SK-N-SH (cell line): ENCODE data around the gene TFE3.

Experiments used
- CHD2 ChIP-seq: fragments of 150-350 bp; IDR thresholded peaks from 2 replicates; pipeline ENCODE4 v1.6.1; 2018; ENCODE audit warnings: low read length; ENCODE audit not compliant: partially characterized antibody
- CTCF ChIP-seq: fragments of 200-600 bp; sonication (generic); IDR thresholded peaks from 2 replicates; pipeline ENCODE4 v1.6.1; 2017; ENCODE audit warnings: antibody characterized with exemption, mild to moderate bottlenecking, moderate library complexity
- GATA2 ChIP-seq: sonication (generic); formaldehyde crosslinking; IDR thresholded peaks from 2 replicates; pipeline ENCODE4 v1.5.0; 2020; ENCODE audit warnings: mild to moderate bottlenecking, missing genetic modification reagents
- JUND ChIP-seq: IDR thresholded peaks from 2 replicates; pipeline ENCODE4 v1.4.0; 2012
- MXI1 ChIP-seq: IDR thresholded peaks from 2 replicates; pipeline ENCODE4 v1.6.1; 2012; ENCODE audit warnings: mild to moderate bottlenecking, low read depth, low read length, improper control_type of control experiment
- NRF1 ChIP-seq: IDR thresholded peaks from 2 replicates; pipeline ENCODE4 v1.6.1; 2012; ENCODE audit warnings: low read depth, mild to moderate bottlenecking, low read length
- PBX3 ChIP-seq: IDR thresholded peaks from 2 replicates; pipeline ENCODE4; 2012
- POLR2AphosphoS5 ChIP-seq: IDR thresholded peaks from 2 replicates; pipeline ENCODE4 v1.6.1; 2012; ENCODE audit warnings: low read depth, low read length
- SMC3 ChIP-seq: IDR thresholded peaks from 2 replicates; pipeline ENCODE4 v1.6.1; 2012; ENCODE audit warnings: low read depth, low read length, improper control_type of control experiment
- TF ChIP-seq, protein P1 (sequence below): IDR thresholded peaks from 2 replicates; pipeline ENCODE4 v1.4.0; 2012; ENCODE audit warnings: low read depth, borderline replicate concordance

DNA sequence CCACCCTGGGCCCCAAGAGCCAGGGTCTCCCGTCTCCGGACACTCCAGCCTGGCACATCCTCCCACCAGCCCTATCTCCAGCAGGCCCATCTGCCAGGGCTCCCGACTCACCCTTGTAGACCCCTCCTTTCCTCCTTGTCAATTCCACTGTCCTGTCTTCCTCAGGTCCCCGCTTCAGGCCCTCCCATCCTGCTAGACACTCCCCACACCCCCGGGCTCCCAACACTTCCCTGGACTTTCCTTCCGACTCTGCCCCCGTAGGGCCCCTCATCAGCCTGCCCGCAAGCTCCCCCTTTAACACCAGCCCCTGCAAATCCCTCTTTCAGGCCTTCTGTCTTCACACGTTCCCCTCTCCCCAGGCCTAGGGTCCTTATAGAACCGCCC is 29.5 kb upstream of the TFE3 start:
- TF ChIP-seq SMC3, result no peak
- TF ChIP-seq JUND, result no peak
- no peak for TF ChIP-seq GATA2 (CRISPR knock-in tag)
- TF ChIP-seq POLR2AphosphoS5, result no peak
- TF ChIP-seq CHD2, result no peak
- TF ChIP-seq CTCF, result no peak
- no peak for TF ChIP-seq MXI1
- TF ChIP-seq, protein P1, sequence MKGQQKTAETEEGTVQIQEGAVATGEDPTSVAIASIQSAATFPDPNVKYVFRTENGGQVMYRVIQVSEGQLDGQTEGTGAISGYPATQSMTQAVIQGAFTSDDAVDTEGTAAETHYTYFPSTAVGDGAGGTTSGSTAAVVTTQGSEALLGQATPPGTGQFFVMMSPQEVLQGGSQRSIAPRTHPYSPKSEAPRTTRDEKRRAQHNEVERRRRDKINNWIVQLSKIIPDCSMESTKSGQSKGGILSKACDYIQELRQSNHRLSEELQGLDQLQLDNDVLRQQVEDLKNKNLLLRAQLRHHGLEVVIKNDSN, result no peak
- no peak for TF ChIP-seq PBX3
- TF ChIP-seq NRF1, result no peak
